HEK293T (cell line): ENCODE measurements around the gene CHD6.

Experiments used
- CTCF ChIA-PET: fragments of 350-600 bp; formaldehyde crosslinking; extraction: SDS; loops from one replicate; lab custom pipeline; 2021; ENCODE audit warnings: antibody characterized with exemption, inconsistent platforms; lab: Yijun Ruan, JAX
- POLR2A ChIA-PET: fragments of 350-600 bp; formaldehyde crosslinking; extraction: SDS; loops from one replicate; lab custom pipeline; 2020; ENCODE audit warnings: antibody characterized with exemption, inconsistent platforms; lab: Yijun Ruan, JAX
- DNase-seq: peaks from one replicate; pipeline ENCODE4 v3.0.0; 2012; ENCODE audit warnings: mixed read lengths; ENCODE audit errors: extremely low spot score
- ARNT ChIP-seq: fragments of 450-650 bp; IDR thresholded peaks from 2 replicates; pipeline ENCODE4 v1.6.1; 2017; ENCODE audit warnings: mild to moderate bottlenecking
- BHLHE40 ChIP-seq: fragments of 450-650 bp; IDR thresholded peaks from 2 replicates; pipeline ENCODE4 v1.6.1; 2016; ENCODE audit warnings: mild to moderate bottlenecking, moderate library complexity, borderline replicate concordance
- CTBP1 ChIP-seq: fragments of 450-650 bp; IDR thresholded peaks from 2 replicates; pipeline ENCODE4 v1.6.1; 2016; ENCODE audit warnings: borderline replicate concordance
- ELF4 ChIP-seq: fragments of 450-650 bp; IDR thresholded peaks from 2 replicates; pipeline ENCODE4 v1.6.1; 2017; ENCODE audit warnings: antibody characterized with exemption
- FOXA1 ChIP-seq: fragments of 450-650 bp; IDR thresholded peaks from 2 replicates; pipeline ENCODE4 v1.6.1; 2016; ENCODE audit warnings: mild to moderate bottlenecking
- FOXK2 ChIP-seq: fragments of 450-650 bp; IDR thresholded peaks from 2 replicates; pipeline ENCODE4 v1.6.1; 2016; ENCODE audit warnings: mild to moderate bottlenecking
- FOXM1 ChIP-seq: fragments of 450-650 bp; IDR thresholded peaks from 2 replicates; pipeline ENCODE4 v1.6.1; 2017; ENCODE audit warnings: mild to moderate bottlenecking, borderline replicate concordance
- HDGF ChIP-seq: fragments of 450-650 bp; IDR thresholded peaks from 2 replicates; pipeline ENCODE4 v1.6.1; 2017; ENCODE audit warnings: antibody characterized with exemption, borderline replicate concordance
- L3MBTL2 ChIP-seq: fragments of 450-650 bp; conservative IDR thresholded peaks from 2 replicates; pipeline ENCODE4 v1.6.1; 2016; ENCODE audit warnings: mild to moderate bottlenecking
- LEF1 ChIP-seq: fragments of 450-650 bp; IDR thresholded peaks from 2 replicates; pipeline ENCODE4 v1.6.1; 2017; ENCODE audit warnings: mild to moderate bottlenecking, borderline replicate concordance
- NFRKB ChIP-seq: fragments of 450-650 bp; IDR thresholded peaks from 2 replicates; pipeline ENCODE4 v1.6.1; 2016; ENCODE audit warnings: mild to moderate bottlenecking, moderate library complexity
- SP1 ChIP-seq: fragments of 450-650 bp; IDR thresholded peaks from 2 replicates; pipeline ENCODE4 v1.6.1; 2017
- SUZ12 ChIP-seq: fragments of 450-650 bp; IDR thresholded peaks from 2 replicates; pipeline ENCODE4 v1.6.1; 2016; ENCODE audit warnings: mild to moderate bottlenecking
- TARDBP ChIP-seq: fragments of 450-650 bp; IDR thresholded peaks from 2 replicates; pipeline ENCODE4 v1.6.1; 2016
- ZNF384 ChIP-seq: fragments of 450-650 bp; IDR thresholded peaks from 2 replicates; pipeline ENCODE4 v1.6.1; 2016
- TF ChIP-seq, protein P1 (sequence below): fragments of 450-650 bp; IDR thresholded peaks from 2 replicates; pipeline ENCODE4 v1.6.1; 2016

Gene CHD6

DNA sequence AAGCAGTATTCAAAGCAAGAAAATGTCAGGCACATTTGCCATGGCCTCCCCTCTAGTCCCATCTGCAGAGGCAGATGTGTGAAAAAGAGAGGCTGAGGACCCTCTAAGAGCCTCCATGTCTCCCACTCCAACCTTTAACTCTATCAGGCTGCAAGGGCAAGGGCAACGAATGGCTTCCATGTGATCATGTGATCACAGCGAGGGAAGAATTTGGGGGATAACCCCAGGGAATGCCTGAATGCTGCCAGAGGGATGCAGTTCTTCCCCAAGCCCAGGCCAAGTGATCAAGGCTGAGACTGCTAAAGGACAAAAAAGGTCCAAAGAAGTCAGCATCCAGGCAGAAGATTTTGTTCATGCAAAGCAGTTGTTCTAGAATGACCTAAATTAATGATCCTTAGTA lies 4.9 kb downstream of the CHD6 start:
- CTCF ChIA-PET, result no interaction called here
- POLR2A ChIA-PET, result no interaction called here
- TF ChIP-seq ARNT (no peak), ELF4 (no peak), L3MBTL2 (no peak), NFRKB (no peak), FOXA1 (no peak), TARDBP (no peak), LEF1 (no peak), SP1 (no peak), CTBP1 (no peak), SUZ12 (no peak), FOXM1 (no peak), ZNF384 (no peak), FOXK2 (no peak), HDGF (no peak), BHLHE40 (no peak)
- TF ChIP-seq, protein P1, sequence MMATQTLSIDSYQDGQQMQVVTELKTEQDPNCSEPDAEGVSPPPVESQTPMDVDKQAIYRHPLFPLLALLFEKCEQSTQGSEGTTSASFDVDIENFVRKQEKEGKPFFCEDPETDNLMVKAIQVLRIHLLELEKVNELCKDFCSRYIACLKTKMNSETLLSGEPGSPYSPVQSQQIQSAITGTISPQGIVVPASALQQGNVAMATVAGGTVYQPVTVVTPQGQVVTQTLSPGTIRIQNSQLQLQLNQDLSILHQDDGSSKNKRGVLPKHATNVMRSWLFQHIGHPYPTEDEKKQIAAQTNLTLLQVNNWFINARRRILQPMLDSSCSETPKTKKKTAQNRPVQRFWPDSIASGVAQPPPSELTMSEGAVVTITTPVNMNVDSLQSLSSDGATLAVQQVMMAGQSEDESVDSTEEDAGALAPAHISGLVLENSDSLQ, result no peak
- DNase-seq, result no peak

DNA sequence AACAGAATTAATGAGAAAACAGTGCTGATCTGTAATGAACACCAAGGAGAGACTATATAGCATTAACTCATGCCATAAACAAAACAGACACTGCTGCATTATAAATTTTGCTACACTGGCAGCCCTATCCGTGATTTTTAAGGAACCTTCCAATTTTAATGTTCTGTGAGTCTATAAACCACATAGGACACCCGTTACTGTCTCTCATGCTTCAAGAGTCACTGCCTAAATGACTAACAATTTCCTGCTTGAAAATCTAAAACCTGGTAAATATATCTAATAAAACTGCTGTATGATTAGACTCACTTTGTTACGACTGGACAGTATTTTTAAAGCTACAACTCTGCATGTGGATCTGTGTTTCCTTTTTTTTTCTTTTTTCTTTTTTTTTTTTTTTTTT lies 8.7 kb downstream of the CHD6 start:
- TF ChIP-seq FOXK2 (no peak), BHLHE40 (no peak), CTBP1 (no peak), HDGF (no peak), LEF1 (no peak), L3MBTL2 (no peak), FOXM1 (no peak), SUZ12 (no peak), ZNF384 (no peak), TARDBP (no peak), ELF4 (no peak), FOXA1 (no peak)
- CTCF ChIA-PET, result no interaction called here
- DNase-seq, result no peak
- POLR2A ChIA-PET, result no interaction called here

DNA sequence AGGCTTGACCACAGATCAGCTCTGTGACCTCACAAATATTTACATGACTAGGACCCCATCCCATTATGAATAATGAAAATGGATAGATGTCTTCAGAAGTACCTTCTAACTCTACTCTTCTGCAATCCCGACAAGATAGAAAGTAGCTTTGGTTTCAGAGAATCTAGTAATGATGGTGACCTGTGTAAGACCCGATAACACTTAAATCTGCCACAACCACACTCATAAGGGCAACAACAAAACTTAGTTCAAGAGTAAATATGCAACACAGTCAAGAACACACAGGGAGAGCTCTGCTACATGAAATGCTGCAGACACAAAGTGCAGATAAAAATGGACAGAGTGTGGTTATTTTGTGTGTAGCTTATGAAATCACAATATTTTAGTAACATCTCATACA lies 9.6 kb downstream of the CHD6 start:
- ChIA-PET CTCF (no interaction called here), POLR2A (interaction anchor here (1.2 kb wide), 1 partner anchor 10 kb away, joined by 3 read pairs; the partner anchor contains the start of gene CHD6)
- DNase-seq, result no peak
- TF ChIP-seq HDGF, result no peak
- TF ChIP-seq CTBP1, result no peak
- TF ChIP-seq ARNT, result no peak
- no peak for TF ChIP-seq L3MBTL2
- TF ChIP-seq TARDBP, result no peak
- no peak for TF ChIP-seq NFRKB
- no peak for TF ChIP-seq ZNF384
- no peak for TF ChIP-seq SUZ12
- no peak for TF ChIP-seq BHLHE40
- TF ChIP-seq SP1, result no peak
- no peak for TF ChIP-seq FOXM1
- TF ChIP-seq, protein P1, result no peak
- no peak for TF ChIP-seq FOXK2
- TF ChIP-seq LEF1, result no peak

DNA sequence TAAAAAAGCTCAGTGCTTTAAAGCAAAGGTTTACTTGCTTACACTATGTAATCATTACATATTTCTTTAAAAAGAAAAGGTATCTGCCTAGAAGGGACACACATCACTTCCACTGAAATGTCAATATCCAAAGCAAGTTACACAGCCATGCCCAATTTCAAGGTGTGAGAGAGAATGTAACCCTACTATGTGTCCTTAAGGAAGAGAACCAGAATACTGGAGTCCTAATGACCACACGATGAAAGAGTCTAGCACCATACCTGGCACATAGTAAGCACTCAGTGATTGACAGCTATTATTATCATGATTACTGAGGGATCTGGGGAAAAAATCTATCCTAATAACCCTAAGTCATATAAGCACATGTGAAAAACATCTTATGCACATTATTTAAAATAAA lies 10.4 kb downstream of the CHD6 start:
- TF ChIP-seq BHLHE40, result no peak
- no peak for TF ChIP-seq FOXK2
- TF ChIP-seq FOXM1, result no peak
- no peak for TF ChIP-seq SUZ12
- TF ChIP-seq, protein P1, result no peak
- no peak for TF ChIP-seq L3MBTL2
- TF ChIP-seq ZNF384, result no peak
- no peak for TF ChIP-seq NFRKB
- no peak for TF ChIP-seq LEF1
- TF ChIP-seq SP1, result no peak
- no peak for TF ChIP-seq TARDBP
- DNase-seq, result no peak
- ChIA-PET CTCF (no interaction called here), POLR2A (interaction anchor here (1.2 kb wide), 1 partner anchor 10 kb away, joined by 3 read pairs; the partner anchor contains the start of gene CHD6)

DNA sequence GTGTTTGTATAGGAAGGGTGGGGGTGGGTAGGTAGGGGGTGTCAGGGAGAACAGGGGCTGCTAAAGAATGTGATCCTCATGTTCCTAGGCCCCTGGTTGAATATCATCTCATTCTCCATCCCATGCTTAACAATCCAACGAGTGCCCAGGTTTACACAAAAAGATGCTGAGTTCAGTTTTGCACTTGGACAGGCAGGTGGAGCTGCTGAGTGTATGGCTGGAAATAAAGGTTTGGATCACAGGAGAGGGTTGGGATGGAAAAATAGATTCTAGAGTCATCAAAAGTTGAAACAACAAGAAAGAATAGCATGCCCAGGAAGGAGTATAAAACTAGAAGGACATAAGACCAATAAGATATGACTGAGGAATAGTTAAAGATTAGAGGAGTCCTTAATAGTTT lies 14.2 kb downstream of the CHD6 start:
- POLR2A ChIA-PET, result no interaction called here
- TF ChIP-seq LEF1 (no peak), FOXA1 (no peak), HDGF (no peak), BHLHE40 (no peak), ZNF384 (no peak), CTBP1 (no peak), SUZ12 (no peak), NFRKB (no peak), L3MBTL2 (no peak)
- CTCF ChIA-PET, result no interaction called here
- DNase-seq, result no peak

- DNase-seq, result no peak
- POLR2A ChIA-PET, result no interaction called here
- no peak for TF ChIP-seq BHLHE40
- no peak for TF ChIP-seq LEF1
- no peak for TF ChIP-seq FOXM1
- TF ChIP-seq FOXK2, result no peak
- TF ChIP-seq FOXA1, result no peak
- TF ChIP-seq ARNT, result no peak
- TF ChIP-seq, protein P1, result no peak
- TF ChIP-seq CTBP1, result no peak
- no peak for TF ChIP-seq TARDBP
- TF ChIP-seq SP1, result no peak
- CTCF ChIA-PET, result no interaction called here
Observed at GRCh38 chr20:41601742-41602141, 16.4 kb downstream of the CHD6 start.
